Neutrophil (primary cell): ENCODE data around the gene NUCKS1.

Source experiments
- H3K27ac ChIP-seq: fragments of 200-600 bp; sonication (generic); 2 replicates; pipeline ENCODE4 v1.5.1; 2016; ENCODE audit warnings: mild to moderate bottlenecking, moderate library complexity
- H3K27me3 ChIP-seq: fragments of 200-600 bp; sonication (generic); 2 replicates; pipeline ENCODE4 v1.6.0; 2016; ENCODE audit warnings: mild to moderate bottlenecking
- H3K36me3 ChIP-seq: fragments of 200-600 bp; sonication (generic); 2 replicates; pipeline ENCODE4 v1.5.1; 2017
- H3K4me1 ChIP-seq, 2 experiments: fragments of 200-600 bp in 1 of 2; sonication (generic) in 1 of 2; 1 replicate in 1 of 2; 2 replicates in 1 of 2; pipeline versions ENCODE4 v1.5.1 to v1.6.1; 2013 to 2016; ENCODE audit warnings: low read depth in 1 of 2, low read length in 1 of 2, mild to moderate bottlenecking in 1 of 2, moderate library complexity in 1 of 2; ENCODE audit not compliant: control insufficient read depth in 1 of 2, insufficient read depth in 1 of 2
- H3K4me3 ChIP-seq, 2 experiments: fragments of 200-600 bp in 1 of 2; sonication (generic) in 1 of 2; 1 replicate in 1 of 2; 2 replicates in 1 of 2; pipeline ENCODE4 v1.5.1; 2013 to 2016; ENCODE audit warnings: low read depth in 1 of 2, low read length in 1 of 2, mild to moderate bottlenecking in 1 of 2, moderate library complexity in 1 of 2
- H3K9me3 ChIP-seq: fragments of 200-600 bp; sonication (generic); 2 replicates; pipeline ENCODE4 v1.5.1; 2016
- CTCF ChIP-seq: fragments of 200-600 bp; sonication (generic); IDR thresholded peaks from 2 replicates; pipeline ENCODE4 v1.5.1; 2016; ENCODE audit warnings: antibody characterized with exemption

Gene NUCKS1

GRCh38 chr1:205763980-205764379 lies 14.0 kb upstream of the NUCKS1 start:
- Histone ChIP-seq H3K4me1 (no peaks in the 10 kb centered on the region), H3K36me3 (peaks cover 9% of the 10 kb centered on the region)
- TF ChIP-seq CTCF, result no peak

DNA sequence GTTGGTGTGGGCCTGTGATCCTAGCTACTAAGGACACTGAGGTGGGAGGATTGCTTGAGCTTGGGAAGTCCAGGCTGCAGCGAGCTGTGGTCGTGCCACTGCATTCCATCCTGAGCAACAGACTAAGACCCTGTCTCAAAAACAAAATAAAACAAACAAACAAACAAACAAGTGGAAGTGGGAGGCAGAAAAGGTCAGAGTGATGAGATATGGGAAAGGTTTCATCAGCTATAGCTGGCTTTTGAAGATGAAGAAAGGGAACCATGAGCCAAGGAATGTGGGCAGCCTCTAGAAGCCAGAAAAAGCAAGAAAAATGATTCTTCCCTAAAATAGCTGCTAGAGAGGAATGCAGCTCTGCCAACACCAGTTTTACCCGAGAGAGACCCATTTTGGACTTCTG lies 10.6 kb upstream of the NUCKS1 start:
- Histone ChIP-seq H3K4me1 (no peaks in the 10 kb centered on the region), H3K36me3 (no peaks in the 10 kb centered on the region), H3K27ac (no peak overlapping the region), H3K27me3 (peaks cover under 1% of the 10 kb centered on the region), H3K9me3 (no peaks in the 10 kb centered on the region), H3K4me3 (no peak overlapping the region)
- TF ChIP-seq CTCF, result no peak

More at GRCh38 chr1:205763980-205764379, 14.0 kb upstream of the NUCKS1 start:
- H3K27me3 ChIP-seq, result no peaks in the 10 kb centered on the region
- H3K4me3 ChIP-seq, result no peak overlapping the region
- no peaks in the 10 kb centered on the region for H3K9me3 ChIP-seq
- H3K27ac ChIP-seq, result no peak overlapping the region

GRCh38 chr1:205756552-205756951 lies 6.6 kb upstream of the NUCKS1 start:
- no peaks in the 10 kb centered on the region for H3K4me1 ChIP-seq
- no peaks in the 10 kb centered on the region for H3K9me3 ChIP-seq
- no peak for TF ChIP-seq CTCF
- peaks cover 5% of the 10 kb centered on the region for H3K27me3 ChIP-seq
- H3K27ac ChIP-seq, result no peak overlapping the region
- no peak overlapping the region for H3K4me3 ChIP-seq
- no peaks in the 10 kb centered on the region for H3K36me3 ChIP-seq

DNA sequence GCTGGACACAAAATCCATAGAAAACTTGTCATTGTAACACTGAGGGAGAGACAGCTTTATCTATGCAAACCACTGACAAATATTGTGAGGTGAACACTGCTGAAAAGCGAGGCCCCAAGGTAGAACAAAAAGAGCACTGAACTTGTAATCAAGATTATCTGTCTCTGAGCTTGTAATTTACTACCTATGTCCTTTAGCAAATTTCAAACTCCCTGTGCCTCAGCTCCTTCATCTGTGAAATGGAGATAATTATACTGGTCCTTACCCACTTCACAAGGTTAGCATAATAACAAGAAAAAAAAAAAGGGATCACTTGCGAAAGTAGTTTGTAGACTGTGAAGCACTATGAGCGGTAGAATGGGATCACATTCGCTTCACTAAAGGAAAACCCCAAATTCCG lies 4.9 kb upstream of the NUCKS1 start:
- no peak for TF ChIP-seq CTCF
- H3K36me3 ChIP-seq, result no peaks in the 10 kb centered on the region

DNA sequence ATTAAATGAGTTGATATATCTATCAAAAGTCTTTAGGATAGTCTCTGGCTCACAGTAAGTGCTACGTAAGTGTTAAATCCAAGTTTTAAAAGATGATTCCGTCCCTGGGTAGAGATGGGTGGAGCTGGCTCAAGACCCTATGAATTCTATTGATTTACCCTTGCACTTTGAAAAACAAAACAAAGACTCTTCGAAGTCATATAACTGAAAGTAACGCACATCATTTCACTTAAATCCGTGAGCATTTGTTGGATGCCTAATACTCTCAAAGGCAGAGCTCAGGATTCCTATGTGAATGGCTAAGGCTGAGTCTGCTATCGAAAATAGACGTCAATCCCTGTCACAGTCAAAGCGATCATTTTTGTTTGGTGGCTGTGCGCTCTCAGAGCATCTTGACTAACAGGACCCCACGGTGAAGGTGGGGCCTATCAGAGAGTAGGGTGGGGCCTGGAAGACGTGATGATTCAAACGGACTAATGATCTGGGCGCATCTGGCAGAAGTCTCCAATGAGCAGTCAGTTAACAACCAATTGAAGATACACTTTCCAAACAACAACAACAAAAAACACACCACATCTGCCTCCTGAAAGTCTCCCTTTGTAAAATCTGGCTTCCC lies 1.2 kb upstream of the NUCKS1 start:
- no peak overlapping the region for H3K27ac ChIP-seq
- peaks cover 5% of the 10 kb centered on the region for H3K27me3 ChIP-seq
- no peak for TF ChIP-seq CTCF
- peaks cover 12 to 15% of the 10 kb centered on the region in 2 experiments for H3K4me1 ChIP-seq
- no peak overlapping the region for H3K4me3 ChIP-seq
- H3K9me3 ChIP-seq, result no peaks in the 10 kb centered on the region
- no peaks in the 10 kb centered on the region for H3K36me3 ChIP-seq

More for the DNA sequence above, 4.9 kb upstream of the NUCKS1 start:
- Histone ChIP-seq H3K27ac (no peak overlapping the region), H3K4me1 (peaks cover 4 to 6% of the 10 kb centered on the region in 2 experiments), H3K27me3 (peaks cover 5% of the 10 kb centered on the region), H3K9me3 (no peaks in the 10 kb centered on the region), H3K4me3 (no peak overlapping the region)
